NOMO-1 treated with DMSO at 0.1 percent for 48 hours (cell line): ENCODE measurements around the gene XPO6.
A peak's percentile ranks its signal among the peaks of the same experiment; 100 is the strongest.
"Not testable (repeated sequence)": the region's sequence is repeated elsewhere in the genome, so short reads cannot be mapped to it uniquely, and the experiment has no call there.

Experiments
- DNase-seq: peaks from one replicate; lab custom pipeline; 2025; ENCODE audit not compliant: unreplicated experiment; lab: John Stamatoyannopoulos, UW

XPO6 gene

DNA sequence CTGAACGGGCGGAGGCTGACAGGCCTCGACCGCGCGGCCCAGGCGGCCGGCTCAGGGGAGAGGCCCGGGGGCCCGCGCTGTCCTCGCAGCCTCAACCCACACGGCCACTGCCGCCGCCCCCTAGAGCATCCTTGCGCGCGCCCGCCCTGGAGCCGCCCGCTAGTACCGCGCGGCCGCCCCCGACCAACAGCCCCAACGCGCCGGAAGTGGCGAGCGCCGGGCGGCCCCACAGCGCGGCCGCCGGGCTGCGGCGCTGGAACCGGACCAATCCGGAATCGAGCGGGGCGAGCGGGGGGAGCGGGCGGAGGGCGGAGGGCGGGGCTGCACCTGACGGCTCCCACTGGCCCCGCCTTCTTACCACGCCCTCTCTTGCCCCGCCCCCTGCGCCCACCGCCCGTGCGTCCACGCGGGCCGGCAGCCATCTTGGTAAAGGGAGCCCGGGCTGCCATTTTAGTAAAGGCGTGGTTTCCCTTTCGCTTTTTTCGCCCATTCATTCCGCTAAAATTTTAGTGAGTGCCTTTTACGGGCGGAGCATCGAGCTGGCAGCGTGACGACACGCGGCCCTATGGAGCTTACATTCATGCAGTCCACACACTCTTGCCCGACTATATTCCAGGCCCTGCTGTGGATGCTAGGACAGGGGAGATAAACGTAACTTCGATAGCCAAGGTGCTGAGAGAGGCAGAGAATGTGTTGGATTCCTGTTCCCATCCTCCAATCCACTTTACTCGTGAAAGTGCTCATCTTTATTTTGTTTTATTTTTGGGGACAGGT, at the start of gene XPO6:
Gene XPO6 (minus strand): TSS at position 208 of the 774 bp plus-strand sequence. CDS start 597 bp downstream, outside the sequence.
- DNase-seq: peak; percentile 98

DNA sequence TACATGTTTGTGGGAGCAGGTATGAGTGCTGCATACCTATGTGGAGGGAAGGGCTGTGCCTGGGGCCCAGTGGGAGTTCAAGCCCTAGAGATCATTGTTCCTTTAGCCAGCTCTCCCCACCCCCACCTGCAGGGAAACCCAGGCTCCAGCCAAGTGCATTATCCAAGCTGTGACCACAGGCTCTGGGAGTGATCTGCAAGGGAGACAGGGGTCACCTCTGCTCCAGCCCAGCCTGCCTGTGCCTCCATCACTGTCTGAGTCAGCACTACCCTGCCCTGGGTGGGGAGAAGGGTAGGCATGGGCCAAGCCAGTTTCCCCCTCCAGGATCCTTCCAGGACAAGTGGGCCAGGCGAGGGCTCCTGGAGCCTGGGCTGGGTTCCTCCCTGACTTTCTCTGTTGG, 48.4 kb upstream of the XPO6 start:
- DNase-seq: no peak

GRCh38 chr16:28259781-28260150, 48.0 kb upstream of the XPO6 start:
- no peak for DNase-seq

DNA sequence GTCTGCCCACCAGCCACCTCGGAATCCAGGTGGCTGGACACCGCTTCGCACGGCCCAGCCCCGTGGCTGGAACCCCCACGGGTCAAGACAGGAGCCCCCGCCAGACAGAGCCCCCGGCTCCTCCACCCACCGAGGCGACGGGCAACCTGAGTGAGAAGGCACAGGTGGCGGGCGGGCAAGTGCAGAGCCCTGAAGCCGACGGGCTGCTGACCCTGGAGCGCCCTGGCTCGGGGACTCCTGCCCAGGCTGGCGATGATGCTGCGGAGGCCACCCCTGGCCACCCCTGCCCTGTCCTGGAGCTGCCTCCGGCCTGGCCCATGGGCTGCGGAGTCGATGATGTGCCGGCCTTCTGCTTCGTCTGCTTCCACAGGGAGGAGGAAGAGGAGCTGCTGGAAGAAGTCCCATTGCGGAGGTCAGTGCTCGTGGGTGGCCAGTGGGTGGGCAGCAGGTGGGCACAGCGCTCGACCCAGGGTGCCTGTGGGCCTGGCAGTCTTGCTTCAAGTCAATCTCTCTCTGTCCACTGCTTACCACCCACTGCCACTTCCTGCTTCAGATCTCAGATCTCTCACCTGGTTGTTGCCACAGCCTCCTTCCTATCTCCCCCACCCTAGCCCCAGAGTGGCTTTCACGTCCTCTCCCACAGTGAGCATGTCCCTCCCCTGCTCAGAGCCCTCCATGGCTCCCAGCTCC, 47.5 kb upstream of the XPO6 start:
- DNase-seq: no peak

DNA sequence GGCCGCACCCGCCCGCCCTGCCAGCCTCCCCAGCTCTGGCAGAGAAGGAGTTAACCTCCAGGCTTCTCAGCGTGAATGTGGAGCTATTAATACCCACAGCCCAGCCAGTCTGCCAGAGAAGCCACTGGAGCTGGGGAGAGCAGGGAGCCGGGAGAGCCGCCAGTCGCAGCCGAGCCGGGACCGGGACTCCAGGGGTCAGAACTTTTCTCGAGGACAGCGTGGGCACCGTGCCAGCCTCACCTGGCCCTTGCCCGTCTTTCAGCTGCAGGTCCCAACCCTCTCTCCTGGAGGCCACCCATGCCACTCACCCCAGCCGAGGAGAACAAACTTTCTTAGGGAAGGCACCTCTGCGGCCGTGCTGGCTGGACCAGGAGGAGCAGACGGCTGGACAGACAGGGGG, 46.8 kb upstream of the XPO6 start:
- DNase-seq: no peak

DNA sequence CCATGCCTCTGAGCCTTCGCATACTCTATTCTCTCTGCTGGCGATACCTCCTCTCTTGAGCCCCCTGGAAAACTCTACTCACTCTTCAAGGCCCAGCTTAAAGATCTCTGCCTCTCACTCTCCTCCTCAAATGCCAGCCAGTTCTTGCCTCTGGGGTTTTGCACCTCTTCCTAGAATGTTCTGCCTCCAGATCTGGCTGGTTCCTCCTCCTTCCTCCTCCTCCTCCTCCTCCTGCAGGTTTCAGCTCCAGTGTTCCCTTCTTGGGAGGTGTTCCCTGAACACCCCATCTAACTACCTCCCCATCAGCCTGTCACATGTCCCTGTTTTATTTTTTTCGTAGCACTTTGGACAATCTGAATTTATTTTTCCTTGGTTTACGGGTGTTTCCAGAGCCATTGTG, 45.5 kb upstream of the XPO6 start:
- DNase-seq: no peak

DNA sequence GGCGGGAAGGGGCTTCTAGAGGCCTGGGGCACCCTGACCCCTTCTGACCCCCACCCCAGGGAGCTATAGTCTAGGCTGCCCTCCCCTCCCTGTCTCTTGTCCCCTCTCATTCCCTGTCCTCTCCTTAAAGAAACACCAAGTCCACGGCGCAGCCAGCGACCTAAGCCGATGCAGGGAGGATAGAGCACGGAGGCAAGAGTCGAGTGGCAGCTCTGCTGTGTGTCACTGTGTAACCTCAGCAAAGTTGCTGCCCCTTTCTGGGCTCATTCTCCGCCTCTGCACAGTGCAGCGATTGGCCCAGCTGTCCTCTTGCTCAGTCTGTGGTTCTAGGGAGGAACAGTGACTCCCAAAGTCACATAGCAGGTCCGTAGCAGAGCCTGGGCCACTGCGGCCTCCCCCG, 44.1 kb upstream of the XPO6 start:
- no peak for DNase-seq

- DNase-seq: no peak
Measured at GRCh38 chr16:28254158-28254557, 42.4 kb upstream of the XPO6 start.

DNA sequence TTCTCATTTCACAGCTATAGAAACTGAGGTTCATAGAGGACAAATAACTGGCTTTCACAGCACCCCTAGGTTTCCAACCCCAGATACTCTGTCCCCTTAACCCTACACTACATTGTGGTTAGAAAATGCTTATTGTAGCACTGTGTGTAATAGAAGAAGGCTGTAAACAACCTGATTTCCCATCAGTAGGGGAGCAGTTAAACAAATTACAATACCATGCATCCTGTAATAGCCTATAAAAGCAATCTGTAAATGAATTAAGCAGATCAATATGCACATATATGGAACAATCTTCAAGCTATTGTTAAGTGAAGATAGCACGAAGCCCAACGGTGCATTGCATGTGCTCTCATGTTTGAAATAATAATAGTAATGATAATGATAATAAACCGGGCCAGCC, 39.2 kb upstream of the XPO6 start:
- DNase-seq: no peak

- not testable (repeated sequence) for DNase-seq
Measured at GRCh38 chr16:28249483-28249882, 37.7 kb upstream of the XPO6 start.

DNA sequence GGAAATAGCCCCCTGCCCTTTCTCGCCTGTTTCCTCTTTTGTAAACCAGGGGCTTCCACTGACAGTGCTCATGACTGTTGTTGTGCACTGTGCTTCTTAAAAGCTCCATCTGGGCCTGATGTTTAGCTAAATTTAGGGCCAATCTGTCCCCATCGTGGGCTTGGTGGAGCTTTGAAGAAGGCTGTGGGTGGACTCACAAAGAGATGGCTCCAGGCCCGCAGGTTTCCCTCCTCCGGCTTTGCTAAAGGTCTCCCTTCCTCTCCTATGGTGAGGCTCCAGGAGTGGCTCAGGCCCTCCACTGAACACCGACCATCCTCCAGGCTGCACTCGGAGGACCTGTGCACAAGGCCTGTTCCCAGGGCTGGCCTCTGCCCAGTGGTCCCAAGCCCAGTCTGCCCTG, 30.2 kb upstream of the XPO6 start:
- DNase-seq: no peak

DNA sequence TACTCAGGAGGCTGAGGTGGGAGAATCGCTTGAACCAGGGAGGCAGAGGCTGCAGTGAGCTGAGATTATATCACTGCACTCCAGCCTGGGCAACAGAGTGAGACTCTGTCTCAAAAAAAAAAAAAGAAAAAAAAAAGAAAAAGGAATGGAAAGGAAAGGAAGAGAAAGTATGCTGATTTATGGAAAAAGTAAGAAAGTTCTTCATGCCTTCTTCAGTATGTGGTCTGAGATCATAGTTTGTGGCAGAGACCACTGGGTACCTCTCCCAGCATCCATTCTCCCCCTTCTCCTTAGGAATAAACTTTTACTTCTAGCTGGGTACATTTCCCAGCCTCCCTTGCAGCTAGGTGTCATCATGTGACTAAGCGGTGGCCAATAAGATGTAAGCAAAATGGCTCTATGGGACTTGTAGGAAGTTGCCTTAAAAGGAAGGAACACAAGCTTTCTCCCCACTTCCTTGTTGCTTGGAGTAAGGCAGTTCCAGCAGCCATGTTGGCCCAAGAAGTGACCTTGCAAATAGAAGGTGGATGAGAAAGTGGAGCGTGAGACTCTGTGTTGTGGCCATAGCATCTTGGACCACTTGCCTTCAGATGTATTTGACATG, 26.1 kb upstream of the XPO6 start:
- no peak for DNase-seq

GRCh38 chr16:28231763-28232162, 20.0 kb upstream of the XPO6 start:
- DNase-seq: no peak

- not testable (repeated sequence) for DNase-seq
Measured at GRCh38 chr16:28223909-28224308, 12.1 kb upstream of the XPO6 start.

GRCh38 chr16:28219777-28220176, 8.0 kb upstream of the XPO6 start:
- DNase-seq: not testable (repeated sequence)

GRCh38 chr16:28219282-28219681, 7.5 kb upstream of the XPO6 start:
- no peak for DNase-seq

DNA sequence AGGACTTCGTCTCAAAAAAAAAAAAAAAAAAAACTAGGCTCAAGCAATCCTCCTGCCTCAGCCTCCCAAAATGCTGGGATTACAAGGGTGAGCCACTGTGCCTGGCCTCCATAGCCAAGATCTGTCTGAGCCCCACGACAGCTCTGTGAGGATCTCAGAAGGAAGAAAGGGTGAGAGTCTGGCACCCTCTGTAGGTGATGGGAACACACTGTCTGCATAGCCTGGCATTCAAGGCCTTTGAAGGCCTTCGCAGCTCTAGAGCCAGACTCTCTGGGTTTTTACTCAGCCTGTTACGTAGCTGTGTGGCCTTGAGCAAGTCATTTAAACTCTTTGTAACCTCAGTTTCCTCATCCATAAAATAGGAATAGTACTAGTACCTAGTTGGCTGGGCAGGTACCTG, 6.3 kb upstream of the XPO6 start:
- DNase-seq: peak; percentile 11

- DNase-seq: no peak
Measured at GRCh38 chr16:28217326-28217725, 5.6 kb upstream of the XPO6 start.

DNA sequence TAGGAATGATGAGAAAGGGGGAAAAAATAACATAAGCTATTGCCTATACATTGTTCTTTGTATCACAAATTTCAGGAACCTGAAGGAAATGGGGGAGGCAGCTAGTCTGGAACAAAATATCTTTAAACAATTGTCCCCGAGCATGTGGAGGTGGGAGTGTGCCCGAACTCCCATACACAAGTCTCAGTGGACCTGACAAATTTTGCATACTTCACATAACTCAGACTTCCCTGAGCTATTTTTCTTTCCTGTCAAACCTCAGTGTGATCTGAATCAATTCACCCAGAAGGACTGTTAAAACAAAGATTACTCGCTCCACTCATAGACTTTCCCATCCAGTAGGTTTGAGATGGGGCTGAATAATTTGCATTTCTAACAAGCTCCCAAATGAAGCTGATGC, 1.6 kb upstream of the XPO6 start:
- DNase-seq: no peak

GRCh38 chr16:28212532-28212873, 738 bp upstream of the XPO6 start:
- DNase-seq: no peak

GRCh38 chr16:28210979-28211588, 681 bp downstream of the XPO6 start:
- peak; percentile 47 for DNase-seq

- no peak for DNase-seq
Measured at GRCh38 chr16:28210264-28210663, 1.5 kb downstream of the XPO6 start.
